HG03439 (cell line): ENCODE data around the gene ELFN1.

Experiments
- ATAC-seq: cut with Tn5 transposase; IDR thresholded peaks from one replicate; pipeline ENCODE4 v1.9.1; 2021; ENCODE audit warnings: mild to moderate bottlenecking, moderate library complexity; ENCODE audit not compliant: unreplicated experiment

ELFN1 gene

DNA sequence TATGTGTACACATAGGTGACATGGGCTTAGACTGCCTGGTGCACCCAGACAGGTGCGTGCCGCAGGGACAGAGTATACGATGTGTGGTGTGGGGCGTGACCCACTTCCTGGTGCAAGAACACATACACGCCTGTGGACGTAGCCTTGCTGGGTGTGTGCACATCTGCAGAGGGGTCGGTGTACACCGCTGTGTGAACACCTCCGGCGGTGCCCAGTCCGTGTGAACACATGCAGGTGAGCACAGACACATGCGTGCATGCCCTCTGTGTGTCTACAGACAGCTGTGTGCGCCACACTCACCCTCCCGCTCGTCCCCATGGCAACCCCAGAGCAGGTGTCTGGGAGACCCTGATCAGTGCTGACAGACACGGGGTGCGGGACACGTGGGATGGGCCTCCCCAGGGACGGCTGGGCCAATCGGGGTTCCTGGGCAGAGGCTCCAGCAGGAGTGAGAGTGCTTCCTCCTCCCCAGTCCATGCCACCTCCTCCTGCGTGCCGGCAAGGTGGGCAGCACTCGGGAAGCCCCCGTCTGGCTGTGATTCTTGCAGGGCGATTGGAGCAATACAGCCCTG lies 23.4 kb downstream of the ELFN1 start:
- ATAC-seq: no peak

- ATAC-seq: no peak
These were observed 24.0 kb downstream of the ELFN1 start for GRCh38 chr7:1693991-1694524.

DNA sequence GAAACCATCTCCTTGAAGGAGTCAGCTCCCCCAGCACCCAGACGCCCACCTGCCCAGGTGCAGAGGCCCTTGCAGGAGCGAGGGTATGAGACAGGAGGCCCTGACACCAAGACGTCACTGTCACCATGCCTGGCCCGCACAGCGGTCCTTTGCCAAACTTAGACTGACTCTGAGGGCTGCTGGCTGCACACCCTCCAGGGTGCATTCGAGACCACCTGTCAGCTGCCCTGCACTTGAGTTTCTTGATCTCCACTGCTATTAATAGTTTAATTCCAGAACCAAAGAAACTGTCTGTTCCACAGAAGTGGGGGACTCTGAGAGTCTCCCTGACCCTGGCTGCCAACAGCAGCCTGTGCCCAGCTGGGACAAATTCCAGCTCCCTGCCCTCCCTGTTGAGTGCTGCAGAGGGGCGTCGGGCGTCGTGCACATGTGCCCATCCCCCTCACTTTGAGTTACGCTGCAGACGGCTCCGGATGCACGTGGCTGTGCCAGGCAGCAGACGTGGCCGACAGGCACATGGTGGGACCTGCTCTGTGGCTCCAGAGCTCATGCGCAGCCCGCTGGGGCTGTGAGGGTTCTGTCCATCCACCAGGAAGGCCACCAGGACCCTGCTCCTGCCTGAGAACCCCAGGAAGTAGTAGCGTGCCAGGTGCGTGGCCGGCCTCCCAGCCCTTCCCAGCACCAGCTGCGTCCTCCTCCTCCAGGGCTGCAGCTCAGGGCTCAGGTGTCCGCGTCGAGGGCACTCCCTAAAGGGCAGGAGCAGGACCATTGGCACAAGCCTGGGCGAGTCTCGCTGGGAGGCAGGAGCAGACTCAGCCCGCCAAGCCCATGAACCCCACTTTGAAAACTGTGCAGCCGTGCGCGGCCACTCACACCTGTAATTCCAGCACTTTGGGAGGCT lies 24.8 kb downstream of the ELFN1 start:
- ATAC-seq: no peak

- ATAC-seq: no peak
These were observed 25.9 kb downstream of the ELFN1 start for GRCh38 chr7:1695800-1696454.

DNA sequence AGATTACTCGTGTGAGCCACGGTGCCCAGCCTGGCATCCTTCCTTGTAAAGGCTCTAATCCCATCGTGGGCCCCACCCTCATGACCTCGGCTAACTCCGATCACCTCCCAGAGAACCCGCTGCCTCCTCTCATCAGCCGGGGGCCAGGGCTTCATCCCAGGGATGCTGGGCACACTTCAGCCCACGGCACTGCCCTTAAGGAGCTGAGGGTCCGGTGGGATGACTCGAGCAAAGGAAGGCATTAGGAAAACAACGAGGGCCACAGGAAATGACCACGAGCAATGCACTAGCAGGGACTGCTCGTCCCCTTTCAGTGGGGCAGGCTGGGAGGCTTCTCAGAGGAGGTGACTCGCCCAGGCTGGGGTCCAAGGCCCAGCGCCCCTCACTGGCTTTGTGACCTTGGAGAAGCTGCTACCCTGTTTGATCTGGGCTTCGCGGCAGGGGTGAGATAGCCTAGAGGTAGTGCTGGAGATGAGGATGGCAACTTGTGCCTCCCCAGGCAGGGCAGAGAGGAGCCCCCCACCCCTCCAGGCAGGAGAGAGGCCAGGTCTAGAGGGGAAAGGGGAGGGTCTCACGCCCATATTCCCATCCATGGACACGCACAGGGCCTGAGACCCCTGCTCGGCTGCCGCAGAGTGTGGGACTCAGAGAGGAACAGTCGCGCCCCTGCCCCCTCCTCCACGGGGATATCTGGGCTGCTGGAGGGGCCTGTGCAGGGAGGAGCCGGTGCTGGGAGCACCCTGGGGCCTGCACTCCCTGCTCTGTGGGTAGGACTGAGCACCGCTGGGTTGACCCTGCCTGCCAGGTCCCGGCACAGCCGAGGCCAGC lies 26.8 kb downstream of the ELFN1 start:
- ATAC-seq: no peak

GRCh38 chr7:1697499-1698125 lies 27.5 kb downstream of the ELFN1 start:
- no peak for ATAC-seq

DNA sequence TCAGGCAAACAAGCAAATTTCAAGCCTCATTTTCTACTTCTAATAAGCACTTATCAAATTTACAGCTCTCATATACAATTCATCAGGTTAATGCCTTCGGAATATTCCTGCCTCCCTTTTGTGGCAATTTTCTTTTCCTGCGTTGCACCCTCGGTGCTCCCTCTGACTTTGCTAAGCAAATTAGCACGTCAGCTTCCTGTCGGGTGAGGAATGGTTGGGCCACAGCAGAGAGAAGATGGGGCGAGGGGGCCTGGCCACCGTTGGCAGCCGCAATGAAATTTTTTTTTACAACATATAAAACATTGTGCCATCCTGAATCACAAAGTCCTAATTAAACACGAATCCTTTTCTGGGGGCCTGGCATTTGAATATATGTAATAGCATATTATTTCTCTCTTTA lies 28.1 kb downstream of the ELFN1 start:
- no peak for ATAC-seq

DNA sequence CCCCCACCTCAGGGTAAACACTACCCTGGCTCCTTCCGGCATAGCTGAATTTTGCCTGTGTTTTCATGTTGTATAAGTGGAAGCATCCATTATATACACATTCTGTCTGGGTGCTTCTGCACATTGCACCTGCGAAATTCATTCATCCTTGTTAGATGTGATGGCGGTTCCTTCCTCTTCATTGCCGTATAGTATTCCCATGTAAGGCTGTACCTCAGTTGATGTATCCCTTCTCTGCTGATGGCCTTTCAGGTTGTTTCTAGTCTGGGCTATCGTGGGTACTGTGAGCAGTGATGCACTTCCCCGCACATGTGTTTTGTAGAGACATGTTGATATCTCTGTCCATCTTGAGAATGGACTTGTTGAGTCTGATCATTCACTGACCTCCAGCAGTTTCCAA lies 28.9 kb downstream of the ELFN1 start:
- ATAC-seq: no peak

- ATAC-seq: no peak
These were observed 30.0 kb downstream of the ELFN1 start for GRCh38 chr7:1700086-1700485.

DNA sequence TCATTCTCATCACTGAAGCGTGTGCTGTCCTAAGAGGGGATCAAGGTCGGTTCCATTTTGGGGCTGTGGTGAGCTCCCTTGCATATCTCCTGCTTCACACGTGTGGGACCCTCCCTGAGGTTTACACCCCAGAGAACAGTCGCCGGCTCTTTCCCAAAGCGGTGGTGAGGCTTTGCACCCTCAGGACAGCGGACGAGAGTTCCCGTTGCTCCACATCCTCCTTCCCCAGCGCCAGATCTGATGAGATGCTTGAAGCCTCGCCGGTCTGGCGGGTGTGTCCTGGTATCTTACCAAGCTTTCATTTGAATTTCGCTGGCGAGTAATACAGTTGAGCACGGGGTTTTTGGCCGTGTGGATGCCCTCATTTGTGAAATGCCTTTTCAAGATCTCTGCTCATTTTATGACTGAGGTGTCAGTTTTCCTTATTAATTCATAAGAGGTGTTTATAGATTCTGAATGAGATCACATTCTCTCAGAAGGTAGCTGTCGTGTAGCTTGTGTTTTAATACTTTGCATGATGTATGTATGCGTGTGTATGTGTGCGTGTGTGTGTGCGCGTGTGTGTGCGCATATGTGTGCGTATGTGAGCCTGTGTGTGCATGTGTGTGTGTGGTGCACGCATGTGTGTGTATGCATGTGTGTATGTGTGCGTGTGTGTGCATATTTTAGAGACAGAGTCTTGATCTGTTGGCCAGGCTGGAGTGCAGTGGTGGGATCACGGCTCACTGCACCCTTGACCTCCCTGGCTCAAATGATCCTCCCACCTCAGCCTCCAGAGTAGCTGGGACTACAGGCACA lies 30.7 kb downstream of the ELFN1 start:
- no peak for ATAC-seq

DNA sequence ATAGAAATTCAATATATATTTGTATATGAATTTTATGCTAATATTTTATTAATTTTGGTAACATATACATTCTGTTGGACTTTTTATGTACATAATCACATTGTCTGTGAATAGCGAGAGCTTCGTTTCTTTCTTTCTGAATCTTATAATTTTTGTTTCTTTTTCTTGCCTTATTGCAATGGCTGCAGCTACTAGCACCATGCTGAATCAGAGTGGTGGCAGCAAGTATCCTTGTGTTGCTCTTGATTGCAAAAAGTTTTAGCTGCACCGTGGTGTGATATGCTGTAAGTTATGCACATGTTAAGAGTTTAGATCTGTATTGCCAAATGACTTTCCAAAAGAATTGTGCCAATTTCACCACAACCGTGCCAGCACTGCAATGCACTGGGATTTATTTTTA lies 32.6 kb downstream of the ELFN1 start:
- ATAC-seq: no peak

GRCh38 chr7:1703441-1703840 lies 33.4 kb downstream of the ELFN1 start:
- no peak for ATAC-seq

GRCh38 chr7:1703871-1704810 lies 34.1 kb downstream of the ELFN1 start:
- ATAC-seq: no peak

DNA sequence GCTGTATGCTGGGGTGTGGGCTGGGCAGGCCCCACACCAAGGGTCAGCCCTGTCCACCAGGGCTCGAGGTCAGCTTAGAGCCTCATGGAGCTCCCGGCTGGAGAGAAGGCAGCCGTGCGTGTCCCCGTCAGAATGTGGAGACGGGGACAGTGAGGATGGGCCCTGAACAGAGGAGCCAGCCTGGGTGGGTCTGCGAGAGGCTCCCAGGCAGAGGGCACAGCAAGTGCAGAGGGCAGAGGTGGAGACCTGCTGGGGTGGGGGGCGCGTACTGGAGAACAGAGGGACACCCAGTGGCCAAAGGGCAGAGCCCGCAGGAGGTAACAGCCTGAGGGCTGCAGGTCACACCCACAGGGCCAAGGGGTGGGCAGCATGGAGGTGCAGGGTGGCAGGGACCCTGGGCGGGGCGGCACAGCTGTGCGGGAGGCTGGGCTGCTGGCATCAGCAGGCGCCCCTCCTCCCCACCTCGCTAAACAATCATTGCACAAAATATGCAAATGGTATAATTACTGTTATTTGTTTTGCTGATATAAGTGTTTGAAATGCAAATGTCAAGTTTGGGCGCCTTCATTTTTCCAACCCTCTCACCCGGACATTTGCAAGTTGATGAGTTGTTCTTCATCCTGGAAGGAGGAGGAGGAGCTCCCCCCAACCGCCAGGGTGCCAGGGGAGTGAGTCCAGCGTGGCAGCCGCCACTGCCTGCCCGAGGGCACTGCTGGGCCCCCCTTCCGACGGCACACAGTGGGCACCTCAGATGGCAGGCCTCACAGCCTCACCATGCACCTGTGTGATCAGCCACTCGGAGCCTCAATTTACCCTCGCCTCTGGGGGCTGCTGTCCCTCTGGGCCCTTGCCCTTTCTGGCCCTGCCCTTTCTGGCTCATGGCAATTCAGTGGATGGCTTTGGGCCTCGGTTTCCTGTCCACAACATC lies 35.0 kb downstream of the ELFN1 start:
- no peak for ATAC-seq

DNA sequence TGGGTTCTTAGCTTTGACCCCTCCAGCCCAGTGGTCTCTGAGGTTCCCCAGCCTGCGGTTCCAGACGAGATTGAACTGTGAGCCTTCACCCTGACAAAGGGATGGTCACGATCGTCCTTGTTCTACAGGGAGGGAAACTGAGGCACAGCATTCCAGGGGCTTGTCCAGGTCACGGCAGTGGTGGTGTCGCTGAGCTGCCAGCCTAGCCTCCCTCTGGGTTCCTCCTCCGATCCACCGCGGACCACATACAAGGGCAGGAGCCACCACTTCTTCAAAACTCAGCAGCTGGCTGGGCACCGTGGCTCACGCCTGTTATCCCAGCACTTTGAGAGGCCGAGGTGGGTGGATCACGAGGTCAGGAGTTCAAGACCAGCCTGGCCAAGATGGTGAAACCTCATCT lies 35.8 kb downstream of the ELFN1 start:
- ATAC-seq: no peak

DNA sequence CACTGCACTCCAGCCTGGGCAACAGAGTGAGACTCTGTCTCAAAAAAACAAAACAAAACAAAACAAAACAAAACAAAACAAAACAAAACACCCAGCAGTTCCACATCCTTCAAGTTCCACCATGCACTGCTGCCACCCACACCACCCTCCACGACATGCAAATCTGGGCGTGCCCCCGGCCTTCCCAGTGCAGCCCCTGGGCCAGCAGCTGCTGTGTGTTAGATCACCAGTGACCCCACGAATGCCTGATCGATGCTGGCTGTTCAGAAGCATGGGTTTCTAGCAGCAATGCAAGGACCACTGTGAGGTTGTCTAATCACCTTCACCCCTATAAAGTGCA lies 36.3 kb downstream of the ELFN1 start:
- no peak for ATAC-seq

- ATAC-seq: no peak
These were observed 36.9 kb downstream of the ELFN1 start for GRCh38 chr7:1706721-1707613.
